ENCODE data around the gene CACNA2D3.

DNA sequence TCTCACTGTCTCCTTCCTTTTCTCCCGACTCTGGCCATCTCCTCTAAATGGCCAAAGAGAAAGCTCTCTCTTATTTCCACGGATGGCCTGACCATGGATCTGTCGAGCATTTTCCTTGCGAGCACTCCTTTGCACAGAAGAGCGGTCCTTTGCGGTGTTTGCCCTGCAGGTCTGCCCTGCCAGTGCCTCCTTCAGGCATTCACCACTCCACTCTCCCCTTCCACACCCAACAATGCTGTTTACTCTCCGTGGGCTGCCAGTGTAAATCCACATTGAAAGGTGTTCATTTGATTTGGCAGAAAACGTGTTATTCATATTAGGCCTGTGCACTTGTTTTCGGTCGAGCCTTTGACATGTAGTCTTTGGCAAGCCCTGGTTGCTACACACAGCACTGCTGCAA lies 49.6 kb downstream of the CACNA2D3 start:
- TF ChIP-seq POLR2AphosphoS5 (IDR thresholded peaks at IDR 0.05; ENCODE audit: low read depth, low read length) (no peak), SIN3A (IDR thresholded peaks at IDR 0.05; ENCODE audit: borderline replicate concordance, insufficient read depth, low read length) (no peak)
